CD4-positive, alpha-beta T cell treated with Interleukin-17A for 1 hour (primary cell): ENCODE measurements around the gene CALN1.
"Not testable (repeated sequence)": the region's sequence is repeated elsewhere in the genome, so short reads cannot be mapped to it uniquely, and the experiment has no call there.

ENCODE experiments used
- DNase-seq: peaks from one replicate; pipeline ENCODE4 v3.0.0-alpha.2; 2020

The CALN1 gene

GRCh38 chr7:72265071-72265904, 146.8 kb downstream of the CALN1 start:
- DNase-seq, result no peak

GRCh38 chr7:72260406-72260805, 151.7 kb downstream of the CALN1 start:
- DNase-seq, result no peak

GRCh38 chr7:72258074-72258473, 154.1 kb downstream of the CALN1 start:
- no peak for DNase-seq

GRCh38 chr7:72254455-72254854, 157.7 kb downstream of the CALN1 start:
- DNase-seq, result no peak

GRCh38 chr7:72249106-72249505, 163.0 kb downstream of the CALN1 start:
- DNase-seq, result no peak

GRCh38 chr7:72244826-72245398, 167.2 kb downstream of the CALN1 start:
- DNase-seq, result no peak

GRCh38 chr7:72243329-72243728, 168.8 kb downstream of the CALN1 start:
- no peak for DNase-seq

- no peak for DNase-seq
Measured at GRCh38 chr7:72235351-72235750, 176.8 kb downstream of the CALN1 start.

GRCh38 chr7:72234086-72234485, 178.1 kb downstream of the CALN1 start:
- DNase-seq, result no peak

- no peak for DNase-seq
Measured at GRCh38 chr7:72230281-72230680, 181.9 kb downstream of the CALN1 start.

GRCh38 chr7:72223351-72223750, 188.8 kb downstream of the CALN1 start:
- DNase-seq, result no peak

- DNase-seq, result no peak
Measured at GRCh38 chr7:72222136-72222535, 190.0 kb downstream of the CALN1 start.

GRCh38 chr7:72219500-72219899, 192.6 kb downstream of the CALN1 start:
- no peak for DNase-seq

- no peak for DNase-seq
Measured at GRCh38 chr7:72217151-72217550, 195.0 kb downstream of the CALN1 start.

GRCh38 chr7:72213769-72214168, 198.4 kb downstream of the CALN1 start:
- no peak for DNase-seq

- no peak for DNase-seq
Measured at GRCh38 chr7:72213081-72213480, 199.1 kb downstream of the CALN1 start.

GRCh38 chr7:72211175-72211574, 201.0 kb downstream of the CALN1 start:
- DNase-seq, result no peak

- DNase-seq, result not testable (repeated sequence)
Measured at GRCh38 chr7:72209006-72209405, 203.1 kb downstream of the CALN1 start.

GRCh38 chr7:72196176-72196575, 216.0 kb downstream of the CALN1 start:
- DNase-seq, result no peak

- no peak for DNase-seq
Measured at GRCh38 chr7:72190919-72191318, 221.2 kb downstream of the CALN1 start.

GRCh38 chr7:72190146-72190545, 222.0 kb downstream of the CALN1 start:
- no peak for DNase-seq

GRCh38 chr7:72187179-72187578, 225.0 kb downstream of the CALN1 start:
- no peak for DNase-seq

- DNase-seq, result no peak
Measured at GRCh38 chr7:72183835-72184234, 228.3 kb downstream of the CALN1 start.

GRCh38 chr7:72182036-72182435, 230.1 kb downstream of the CALN1 start:
- no peak for DNase-seq

GRCh38 chr7:72176875-72177274, 235.3 kb downstream of the CALN1 start:
- no peak for DNase-seq
